Activated naive CD8-positive, alpha-beta T cell (primary cell): ENCODE data around the gene ACAD8.

Experiments used
- H3K27ac Mint-ChIP-seq: one replicate; pipeline ENCODE4 v1.8.0; 2021; ENCODE audit warnings: mixed read lengths
- H3K27me3 Mint-ChIP-seq: one replicate; pipeline ENCODE4 v1.8.0; 2021; ENCODE audit warnings: mixed read lengths
- H3K36me3 Mint-ChIP-seq: one replicate; pipeline ENCODE4 v1.8.0; 2021; ENCODE audit warnings: mixed read lengths
- H3K4me1 Mint-ChIP-seq: one replicate; pipeline ENCODE4 v1.8.0; 2021; ENCODE audit warnings: low read depth, mixed read lengths
- H3K4me3 Mint-ChIP-seq: one replicate; pipeline ENCODE4 v1.8.0; 2021; ENCODE audit warnings: mild to moderate bottlenecking, mixed read lengths
- H3K9me3 Mint-ChIP-seq: one replicate; pipeline ENCODE4 v1.8.0; 2021; ENCODE audit warnings: low read depth, mixed read lengths

ACAD8 gene

DNA sequence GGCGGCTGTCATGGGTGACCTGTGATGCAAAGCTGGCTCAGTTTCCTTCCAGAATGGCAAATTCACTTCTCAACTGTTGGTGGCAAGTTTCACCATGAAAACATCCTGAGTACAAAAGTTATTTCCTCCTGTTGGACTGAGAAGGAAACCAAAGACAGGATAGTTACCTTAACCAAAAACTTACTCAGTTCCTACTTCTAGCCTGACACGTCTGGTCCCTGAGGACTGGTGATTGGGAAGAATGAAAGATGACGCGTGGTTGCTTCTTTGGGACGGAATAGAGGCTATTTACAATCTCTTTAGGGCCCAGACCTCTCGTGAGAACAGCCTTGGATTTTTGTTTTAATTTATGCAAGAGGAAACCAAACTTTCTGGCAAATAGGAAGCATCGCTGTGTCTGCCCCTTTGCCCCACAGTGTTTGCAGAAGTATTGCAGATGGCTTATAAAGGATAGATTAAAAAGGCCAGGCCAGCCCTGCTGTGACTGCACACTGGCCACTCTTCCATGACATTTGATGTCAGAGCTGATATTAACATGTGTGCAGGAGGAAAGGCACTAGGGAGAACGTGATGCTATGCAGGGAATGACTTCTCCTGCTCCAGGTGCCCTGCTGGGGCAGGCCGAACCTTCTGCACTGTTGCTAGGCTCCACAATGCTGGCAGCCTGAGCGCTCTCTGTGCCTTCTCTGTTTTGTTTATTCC is 21.3 kb upstream of the ACAD8 start:
- H3K27me3 Mint-ChIP-seq: no peaks in the 10 kb centered on the region
- H3K36me3 Mint-ChIP-seq: peaks cover under 1% of the 10 kb centered on the region
- no peak overlapping the region for H3K27ac Mint-ChIP-seq
- H3K4me1 Mint-ChIP-seq: peaks cover 56% of the 10 kb centered on the region
- no peaks in the 10 kb centered on the region for H3K9me3 Mint-ChIP-seq
- no peak overlapping the region for H3K4me3 Mint-ChIP-seq

DNA sequence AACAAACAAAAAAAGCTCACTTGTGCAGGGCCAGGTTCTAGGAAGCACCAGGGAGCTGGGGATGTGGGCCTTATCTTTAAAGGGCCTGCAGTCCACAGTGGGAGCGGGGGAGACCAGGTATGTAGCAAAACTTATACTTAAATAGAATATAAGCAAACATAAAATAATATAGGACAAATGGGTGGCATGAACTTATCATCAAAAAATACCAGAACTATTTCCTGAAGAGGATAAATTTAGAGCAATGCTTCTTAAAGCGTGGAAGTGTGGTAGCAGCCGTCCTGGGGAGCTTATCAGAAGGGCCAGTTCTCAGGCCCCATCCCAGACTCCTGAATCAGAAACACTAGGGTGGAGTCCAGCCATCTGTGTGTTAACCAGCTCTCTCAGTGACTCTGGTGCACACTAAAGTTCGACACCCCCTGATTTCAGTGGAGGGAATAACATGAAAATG is 19.6 kb upstream of the ACAD8 start:
- Mint-ChIP-seq H3K36me3 (peaks cover 3% of the 10 kb centered on the region), H3K27me3 (no peaks in the 10 kb centered on the region), H3K4me1 (peaks cover 39% of the 10 kb centered on the region), H3K27ac (no peak overlapping the region), H3K9me3 (no peaks in the 10 kb centered on the region), H3K4me3 (no peak overlapping the region)

DNA sequence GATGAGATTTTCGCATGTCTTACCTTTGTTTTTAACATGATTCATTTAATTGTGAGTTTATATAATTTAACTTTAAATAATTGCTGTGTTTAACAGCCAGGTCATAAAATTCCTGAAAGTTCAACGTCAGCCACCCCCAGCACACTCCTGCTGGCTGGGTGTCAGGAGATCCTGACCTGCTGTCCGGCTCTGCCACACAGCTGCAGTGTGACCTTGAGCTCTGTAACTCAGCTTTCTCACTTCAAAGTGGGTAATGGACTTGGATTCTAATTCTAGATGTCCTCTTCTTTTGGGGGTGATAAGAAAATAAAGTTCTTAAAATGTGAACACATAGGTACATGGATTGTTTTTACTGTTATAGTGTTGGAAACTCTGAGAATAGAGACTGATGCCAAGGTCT is 18.0 kb upstream of the ACAD8 start:
- no peak overlapping the region for H3K4me3 Mint-ChIP-seq
- H3K27me3 Mint-ChIP-seq: no peaks in the 10 kb centered on the region
- H3K36me3 Mint-ChIP-seq: peaks cover 3% of the 10 kb centered on the region

DNA sequence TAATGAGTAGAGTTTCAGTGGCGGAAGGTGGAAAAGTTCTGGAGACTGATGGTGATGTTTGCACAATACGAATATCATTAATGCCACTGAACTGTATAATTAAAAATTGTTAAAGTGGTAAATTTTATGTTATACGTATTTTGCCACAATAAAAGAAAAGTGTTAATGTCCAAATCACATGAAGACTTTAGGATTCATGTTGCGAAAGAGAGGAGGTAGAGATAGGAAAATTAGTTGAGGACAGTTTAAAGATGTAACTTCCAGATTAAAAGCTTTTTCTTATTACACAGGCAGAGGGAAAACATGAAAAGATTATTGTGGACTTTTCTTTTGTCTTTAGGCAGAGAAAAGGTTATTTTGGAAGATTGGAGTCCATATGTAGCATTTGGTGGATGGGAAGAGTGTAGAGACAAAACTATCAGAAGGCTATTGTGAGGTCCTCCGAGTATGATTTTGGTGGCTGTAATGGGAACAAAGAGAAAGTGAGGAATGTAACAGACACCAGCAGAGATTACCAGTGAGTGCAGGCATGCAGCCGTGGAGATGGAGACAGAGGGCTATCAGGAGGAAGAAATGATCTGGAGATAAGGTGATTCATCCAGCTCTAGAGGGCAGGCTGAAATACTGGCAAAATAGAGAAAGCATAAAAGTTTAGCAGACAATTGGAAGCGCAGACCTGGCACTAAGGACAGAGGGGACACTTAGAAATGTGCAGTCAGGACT is 16.4 kb upstream of the ACAD8 start:
- peak overlapping the region; percentile 54 for H3K27ac Mint-ChIP-seq
- peaks cover 3% of the 10 kb centered on the region for H3K36me3 Mint-ChIP-seq
- no peaks in the 10 kb centered on the region for H3K9me3 Mint-ChIP-seq
- no peaks in the 10 kb centered on the region for H3K27me3 Mint-ChIP-seq
- no peak overlapping the region for H3K4me3 Mint-ChIP-seq
- peaks cover 13% of the 10 kb centered on the region for H3K4me1 Mint-ChIP-seq

More for the DNA sequence above, 18.0 kb upstream of the ACAD8 start:
- H3K9me3 Mint-ChIP-seq: no peaks in the 10 kb centered on the region
- peaks cover 24% of the 10 kb centered on the region for H3K4me1 Mint-ChIP-seq
- H3K27ac Mint-ChIP-seq: no peak overlapping the region

DNA sequence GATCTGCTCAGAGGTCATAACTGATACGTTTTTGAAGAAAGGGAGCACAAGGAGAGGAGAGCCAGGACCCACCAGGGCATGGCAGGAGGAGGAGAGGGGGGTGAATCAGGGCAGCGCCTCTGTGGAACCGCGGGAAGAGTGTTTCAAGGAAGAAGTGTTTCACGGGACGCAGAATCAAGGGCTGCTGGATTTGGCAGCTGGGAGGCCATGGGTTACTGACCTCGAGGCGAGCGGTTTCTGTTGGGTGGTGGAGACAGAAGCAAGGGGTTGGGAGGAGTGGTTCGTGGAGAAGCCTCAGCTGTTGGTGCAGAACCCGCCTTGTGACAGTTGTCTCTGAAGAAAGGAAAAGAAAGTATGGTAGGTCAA is 15.8 kb upstream of the ACAD8 start:
- peaks cover 7% of the 10 kb centered on the region for H3K4me1 Mint-ChIP-seq
- no peaks in the 10 kb centered on the region for H3K9me3 Mint-ChIP-seq
- H3K36me3 Mint-ChIP-seq: peaks cover 3% of the 10 kb centered on the region
- H3K27me3 Mint-ChIP-seq: no peaks in the 10 kb centered on the region
- peak overlapping the region; percentile 54 for H3K27ac Mint-ChIP-seq
- no peak overlapping the region for H3K4me3 Mint-ChIP-seq

DNA sequence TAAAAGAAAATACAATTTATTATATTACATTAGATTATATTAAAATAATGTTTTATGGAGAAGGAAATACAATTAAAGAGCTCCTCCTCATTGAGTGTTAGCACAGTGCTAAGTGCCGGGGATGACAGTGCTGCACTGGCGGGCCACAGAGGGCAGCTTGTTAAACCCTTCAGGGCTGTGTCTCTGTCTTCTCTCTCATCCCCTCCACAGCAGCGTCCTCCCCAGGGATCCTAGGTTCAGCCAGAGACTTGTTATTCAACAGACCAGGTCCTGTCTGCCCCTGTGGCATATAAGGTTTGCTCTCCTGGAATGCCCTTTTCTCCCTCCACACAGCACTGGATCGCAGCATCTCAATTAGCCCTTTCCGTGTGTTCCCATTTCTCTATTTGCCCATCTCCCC is 14.4 kb upstream of the ACAD8 start:
- Mint-ChIP-seq H3K27ac (no peak overlapping the region), H3K36me3 (peaks cover 3% of the 10 kb centered on the region), H3K9me3 (no peaks in the 10 kb centered on the region), H3K4me1 (no peaks in the 10 kb centered on the region), H3K4me3 (no peak overlapping the region), H3K27me3 (no peaks in the 10 kb centered on the region)

DNA sequence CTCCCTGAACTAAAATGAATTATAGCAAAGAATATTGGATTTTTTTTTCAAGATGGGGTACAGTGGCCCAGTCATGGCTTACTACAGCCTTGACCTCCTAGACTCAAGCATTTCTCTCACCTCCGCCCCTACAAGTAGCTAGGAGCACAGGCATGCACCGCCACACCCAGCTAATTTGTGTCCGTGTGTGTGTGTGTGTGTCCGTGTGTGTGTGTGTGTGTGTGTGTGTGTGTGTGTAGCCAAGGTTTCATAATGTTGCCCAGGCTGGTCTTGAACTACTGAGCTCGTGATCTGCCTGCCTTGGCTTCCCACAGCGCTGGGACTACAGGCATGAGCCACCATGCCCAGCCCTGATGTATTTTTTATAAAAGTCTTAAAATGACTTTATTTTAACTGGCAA is 12.8 kb upstream of the ACAD8 start:
- Mint-ChIP-seq H3K27me3 (no peaks in the 10 kb centered on the region), H3K27ac (no peak overlapping the region), H3K9me3 (no peaks in the 10 kb centered on the region), H3K4me3 (no peak overlapping the region), H3K36me3 (peaks cover 3% of the 10 kb centered on the region), H3K4me1 (no peaks in the 10 kb centered on the region)

DNA sequence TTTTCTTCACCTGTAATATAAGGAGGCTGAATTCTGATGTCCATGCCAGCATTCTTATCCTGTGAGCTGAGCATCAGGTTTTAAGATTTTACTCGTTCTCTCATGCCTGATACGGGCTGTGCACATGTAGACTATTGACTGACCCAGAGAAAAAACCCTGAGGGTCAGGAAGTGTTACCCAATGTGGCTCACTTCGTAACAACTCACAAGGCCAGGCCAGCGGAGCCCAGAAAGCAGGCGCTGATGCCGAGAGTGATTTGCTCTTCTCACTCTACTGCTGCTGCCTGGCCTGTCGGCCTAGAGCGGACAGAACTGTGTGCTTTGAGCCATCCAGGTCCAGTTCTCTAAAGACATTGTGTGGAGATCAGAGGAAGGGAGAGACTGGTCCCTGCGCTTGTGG is 11.0 kb upstream of the ACAD8 start:
- Mint-ChIP-seq H3K4me1 (no peaks in the 10 kb centered on the region), H3K27me3 (no peaks in the 10 kb centered on the region), H3K4me3 (no peak overlapping the region), H3K9me3 (no peaks in the 10 kb centered on the region), H3K36me3 (peaks cover under 1% of the 10 kb centered on the region), H3K27ac (no peak overlapping the region)

DNA sequence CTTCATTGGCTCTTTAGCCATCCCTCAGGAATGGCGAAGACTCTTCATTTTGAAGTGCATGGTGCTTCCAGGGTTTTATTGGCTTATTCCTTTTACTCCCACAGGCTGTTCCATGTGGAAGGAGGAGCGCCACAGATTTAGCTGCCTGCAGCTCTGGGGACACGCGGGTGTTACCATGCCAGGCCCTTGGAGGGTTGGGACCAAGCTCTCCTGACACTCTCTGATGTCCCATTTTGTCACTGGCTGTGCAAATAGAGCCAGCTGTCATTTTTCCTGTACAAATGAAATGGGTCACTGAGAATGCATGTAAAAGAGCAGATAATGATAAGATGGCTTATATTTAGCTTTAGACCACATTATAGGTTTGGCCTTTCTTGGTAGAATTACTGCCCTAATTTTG is 9.5 kb upstream of the ACAD8 start:
- no peaks in the 10 kb centered on the region for H3K36me3 Mint-ChIP-seq
- no peaks in the 10 kb centered on the region for H3K27me3 Mint-ChIP-seq
- no peaks in the 10 kb centered on the region for H3K9me3 Mint-ChIP-seq
- no peak overlapping the region for H3K4me3 Mint-ChIP-seq
- no peaks in the 10 kb centered on the region for H3K4me1 Mint-ChIP-seq
- H3K27ac Mint-ChIP-seq: no peak overlapping the region

DNA sequence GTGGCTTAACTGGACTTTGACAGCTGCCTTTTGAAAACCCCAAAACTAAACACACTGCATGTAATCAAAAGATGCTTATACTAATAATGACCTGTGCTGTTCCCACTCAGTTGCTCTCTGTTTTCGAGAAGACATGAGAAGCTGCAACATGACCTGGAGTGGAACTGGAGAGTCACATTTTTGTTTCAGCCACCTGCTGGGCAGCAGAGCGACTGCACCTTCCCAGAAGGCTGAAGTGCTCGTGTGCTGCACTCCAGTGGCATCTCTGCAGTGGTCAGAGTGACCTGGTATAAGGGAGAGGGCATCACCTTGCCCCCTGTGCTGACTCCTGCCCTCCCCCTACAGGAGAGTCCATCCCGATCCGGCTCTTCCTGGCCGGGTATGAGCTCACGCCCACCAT is 8.8 kb upstream of the ACAD8 start:
- Mint-ChIP-seq H3K4me3 (no peak overlapping the region), H3K27me3 (no peaks in the 10 kb centered on the region), H3K27ac (peak overlapping the region; percentile 41), H3K4me1 (peaks cover 3% of the 10 kb centered on the region), H3K36me3 (peaks cover 2% of the 10 kb centered on the region), H3K9me3 (no peaks in the 10 kb centered on the region)

DNA sequence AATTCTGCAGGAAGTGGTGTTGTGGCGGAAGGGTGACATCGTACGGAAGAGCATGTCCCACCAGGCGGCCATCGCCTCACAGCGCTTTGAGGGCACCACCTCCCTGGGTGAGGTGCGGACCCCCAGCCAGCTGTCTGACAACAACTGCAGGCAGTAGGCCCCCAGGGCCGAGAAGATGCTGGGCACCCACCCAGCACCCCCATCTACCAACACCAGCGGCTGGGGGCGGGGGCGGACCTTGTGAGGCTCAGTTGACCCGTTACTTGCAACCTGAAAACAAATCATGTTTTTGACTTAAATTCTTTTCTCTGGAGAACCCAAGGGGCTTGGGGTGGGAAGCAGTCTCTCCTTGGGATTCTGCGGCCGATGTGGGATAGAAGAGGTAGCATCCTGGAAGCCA is 7.9 kb upstream of the ACAD8 start:
- Mint-ChIP-seq H3K4me1 (peaks cover 3% of the 10 kb centered on the region), H3K27me3 (no peaks in the 10 kb centered on the region), H3K36me3 (peaks cover 2% of the 10 kb centered on the region), H3K9me3 (no peaks in the 10 kb centered on the region), H3K4me3 (no peak overlapping the region), H3K27ac (no peak overlapping the region)

DNA sequence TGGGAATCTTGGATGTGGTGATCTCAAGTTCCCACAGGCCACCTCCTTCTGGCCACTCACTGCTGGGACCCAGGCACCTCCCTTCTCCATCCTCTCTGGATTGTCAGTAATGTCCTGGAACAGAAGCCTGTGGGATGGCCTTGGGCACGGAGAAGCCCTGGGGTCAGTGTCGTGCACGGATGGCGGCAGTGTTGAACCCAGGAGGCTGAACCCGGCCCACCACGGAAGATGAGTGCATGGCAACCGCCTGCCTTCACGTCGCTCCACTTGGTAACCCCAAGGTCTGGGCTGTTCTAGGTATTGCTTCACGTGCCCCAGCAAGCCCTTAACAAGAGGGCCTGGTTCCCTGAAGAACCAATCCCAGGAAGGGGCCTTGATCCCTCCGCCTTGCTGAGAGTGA is 7.3 kb upstream of the ACAD8 start:
- Mint-ChIP-seq H3K4me3 (no peak overlapping the region), H3K27ac (no peak overlapping the region), H3K36me3 (peaks cover 2% of the 10 kb centered on the region), H3K9me3 (no peaks in the 10 kb centered on the region), H3K4me1 (peaks cover 4% of the 10 kb centered on the region), H3K27me3 (no peaks in the 10 kb centered on the region)

DNA sequence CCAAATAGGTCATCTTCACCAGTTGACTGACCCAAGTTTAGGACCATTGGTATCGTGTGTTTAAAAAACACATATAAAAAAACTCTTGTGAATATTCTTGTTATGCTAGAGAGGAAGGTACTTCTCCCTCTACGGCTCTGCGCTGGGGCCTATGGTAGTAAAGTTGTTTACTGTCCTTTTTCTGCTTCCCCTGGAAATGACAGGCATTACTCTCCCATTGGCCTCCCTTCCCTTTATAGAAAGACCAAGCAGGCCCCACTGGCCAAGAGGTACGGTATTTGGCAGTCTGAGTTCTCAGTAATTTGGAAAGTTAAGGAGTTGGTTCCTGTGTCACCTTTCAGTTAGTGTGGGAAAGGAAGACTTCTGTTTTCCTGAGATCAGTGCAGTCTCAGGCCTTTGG is 6.7 kb upstream of the ACAD8 start:
- no peaks in the 10 kb centered on the region for H3K27me3 Mint-ChIP-seq
- H3K9me3 Mint-ChIP-seq: no peaks in the 10 kb centered on the region
- H3K4me1 Mint-ChIP-seq: peaks cover 9% of the 10 kb centered on the region
- no peak overlapping the region for H3K4me3 Mint-ChIP-seq
- H3K36me3 Mint-ChIP-seq: peaks cover 2% of the 10 kb centered on the region
- peak overlapping the region; percentile 77 for H3K27ac Mint-ChIP-seq

DNA sequence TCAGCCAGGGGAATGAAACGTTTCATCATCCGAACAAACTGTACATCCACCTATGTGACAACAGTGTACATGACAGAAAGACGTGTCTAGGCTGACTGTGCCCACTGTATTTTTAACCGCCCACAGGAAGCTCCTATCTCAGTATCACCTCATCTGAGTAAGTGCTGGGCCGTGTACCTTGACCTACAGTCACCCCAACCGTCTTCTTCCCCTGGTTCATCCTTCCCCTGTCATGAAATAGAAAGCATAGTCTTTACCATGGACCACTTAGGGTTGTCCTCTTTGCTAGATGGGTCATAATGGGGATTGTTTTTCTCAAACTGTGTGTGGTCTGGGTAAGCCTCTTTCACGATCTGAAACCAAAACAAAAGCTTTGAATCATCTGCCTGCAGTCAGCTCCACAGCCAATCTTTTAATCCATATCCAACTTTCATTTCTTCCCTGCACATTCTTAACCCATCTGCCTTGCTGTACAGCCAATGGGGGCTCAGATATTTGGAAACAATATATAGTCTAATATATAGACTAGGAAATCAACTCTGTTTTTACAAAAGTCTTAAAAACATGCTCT is 4.4 kb upstream of the ACAD8 start:
- Mint-ChIP-seq H3K27ac (peak overlapping the region; percentile 75), H3K36me3 (peaks cover 2% of the 10 kb centered on the region), H3K4me1 (peaks cover 19% of the 10 kb centered on the region)

DNA sequence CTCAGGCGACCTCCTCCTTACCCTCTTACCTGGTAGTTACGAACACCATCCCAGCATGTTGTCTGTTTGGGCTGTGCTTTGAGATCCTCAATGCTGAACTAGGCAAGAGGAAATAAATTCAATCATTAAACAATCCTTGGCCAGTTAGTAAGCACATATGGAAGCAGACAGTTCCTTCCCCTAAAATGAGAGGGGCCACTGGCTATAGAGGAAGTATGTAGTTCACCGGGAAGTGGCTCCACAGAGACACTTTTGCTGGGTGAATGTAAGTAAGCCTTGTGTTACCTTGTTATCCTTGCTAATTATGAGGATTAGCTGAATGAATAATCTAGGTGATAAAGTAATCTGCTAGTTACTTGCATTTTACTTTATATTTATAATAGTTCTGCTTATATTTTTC is 3.1 kb upstream of the ACAD8 start:
- Mint-ChIP-seq H3K36me3 (peaks cover 2% of the 10 kb centered on the region), H3K4me1 (peaks cover 27% of the 10 kb centered on the region), H3K27ac (peak overlapping the region; percentile 50)

More for the DNA sequence above, 4.4 kb upstream of the ACAD8 start:
- Mint-ChIP-seq H3K9me3 (no peaks in the 10 kb centered on the region), H3K4me3 (no peak overlapping the region), H3K27me3 (no peaks in the 10 kb centered on the region)

More for the DNA sequence above, 3.1 kb upstream of the ACAD8 start:
- Mint-ChIP-seq H3K4me3 (no peak overlapping the region), H3K9me3 (no peaks in the 10 kb centered on the region), H3K27me3 (no peaks in the 10 kb centered on the region)
